Medulla oblongata (tissue), 1 donor: ENCODE data around the gene PPP1R37.
"Not testable (repeated sequence)": the region's sequence is repeated elsewhere in the genome, so short reads cannot be mapped to it uniquely, and the experiment has no call there.

ENCODE experiments used
- DNase-seq: peaks from one replicate; pipeline ENCODE4 v3.0.0-alpha.2; 2015; ENCODE audit errors: extremely low spot score

Gene PPP1R37

DNA sequence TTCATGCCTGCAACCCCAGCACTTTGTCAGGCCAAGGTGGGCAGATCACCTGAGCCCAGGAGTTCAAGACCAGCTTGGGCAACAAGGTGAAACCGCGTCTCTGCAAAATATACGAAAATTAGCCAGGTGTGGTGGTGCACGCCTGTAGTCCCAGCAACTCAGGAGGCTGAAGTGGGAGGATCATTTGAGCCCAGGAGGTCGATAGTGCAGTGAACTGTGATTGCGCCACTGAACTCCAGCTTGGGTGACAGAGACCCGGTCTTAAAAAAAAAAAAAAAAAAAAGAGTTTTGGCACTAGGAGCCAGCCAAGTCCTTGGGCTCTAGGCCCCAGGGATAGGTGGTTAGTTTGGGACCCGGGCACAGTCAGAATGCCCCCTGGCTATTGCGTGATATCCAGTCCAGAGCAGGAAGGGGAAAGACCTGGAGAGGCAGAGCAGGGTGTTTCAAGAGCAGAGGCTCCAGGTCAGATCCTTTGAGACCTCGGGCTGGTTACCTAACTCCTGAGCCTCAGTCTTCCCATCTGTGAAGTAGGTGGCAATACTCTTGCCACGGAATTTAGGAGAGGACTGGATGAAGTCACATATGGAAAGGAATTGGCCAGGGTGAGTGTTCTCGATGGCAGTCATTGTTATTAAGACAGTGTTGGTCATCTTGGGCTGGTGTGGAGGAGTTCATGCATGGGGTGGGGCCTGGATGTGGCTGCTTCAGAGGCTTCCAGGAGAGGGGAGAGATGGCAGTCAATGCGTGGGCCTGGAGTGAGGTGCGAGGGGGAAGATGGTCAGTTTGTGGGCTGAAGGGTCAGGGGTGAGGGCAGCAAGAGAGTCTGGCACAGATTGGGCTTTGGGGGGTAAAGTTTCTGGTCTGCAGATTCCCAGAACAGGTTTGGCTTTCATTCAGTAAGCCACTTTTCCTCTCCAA lies 2.8 kb downstream of the PPP1R37 start:
- DNase-seq = no peak

DNA sequence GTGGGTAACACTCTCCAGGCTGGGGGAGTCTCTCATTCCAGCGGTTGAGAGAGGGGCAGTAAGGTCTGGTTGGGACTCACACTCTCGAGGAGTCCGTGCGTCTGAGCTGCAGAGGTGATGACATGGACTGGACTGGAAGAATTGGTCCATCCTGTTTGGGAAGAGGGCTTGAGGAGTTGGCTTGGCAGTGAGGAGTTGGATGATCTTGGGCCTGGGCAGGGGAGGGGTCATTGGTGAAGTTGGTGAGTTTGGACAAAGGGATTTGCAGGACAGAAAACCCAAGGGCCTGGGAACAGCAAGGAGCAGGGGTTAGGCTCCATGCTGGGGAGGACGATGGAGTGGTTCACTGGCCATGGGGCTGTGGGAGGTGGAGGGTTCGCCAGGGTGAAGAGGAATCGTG lies 3.7 kb downstream of the PPP1R37 start:
- no peak for DNase-seq

DNA sequence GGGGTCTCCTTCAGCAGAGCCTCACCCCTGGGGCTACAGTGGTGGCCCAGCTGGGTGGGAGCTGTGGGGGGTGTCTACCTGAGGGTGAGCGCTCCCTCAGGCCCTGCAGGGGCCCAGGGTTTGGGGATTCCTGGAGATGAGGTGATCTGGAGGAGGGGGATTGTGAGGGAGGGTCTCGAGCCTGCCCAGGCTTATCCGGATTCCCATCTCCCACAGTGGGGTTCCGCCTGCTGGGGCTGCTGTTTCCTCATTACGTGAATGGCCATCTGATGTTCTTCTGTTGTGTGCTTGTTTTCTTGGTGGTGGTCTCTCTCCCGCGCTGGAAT lies 4.4 kb downstream of the PPP1R37 start:
- no peak for DNase-seq

DNA sequence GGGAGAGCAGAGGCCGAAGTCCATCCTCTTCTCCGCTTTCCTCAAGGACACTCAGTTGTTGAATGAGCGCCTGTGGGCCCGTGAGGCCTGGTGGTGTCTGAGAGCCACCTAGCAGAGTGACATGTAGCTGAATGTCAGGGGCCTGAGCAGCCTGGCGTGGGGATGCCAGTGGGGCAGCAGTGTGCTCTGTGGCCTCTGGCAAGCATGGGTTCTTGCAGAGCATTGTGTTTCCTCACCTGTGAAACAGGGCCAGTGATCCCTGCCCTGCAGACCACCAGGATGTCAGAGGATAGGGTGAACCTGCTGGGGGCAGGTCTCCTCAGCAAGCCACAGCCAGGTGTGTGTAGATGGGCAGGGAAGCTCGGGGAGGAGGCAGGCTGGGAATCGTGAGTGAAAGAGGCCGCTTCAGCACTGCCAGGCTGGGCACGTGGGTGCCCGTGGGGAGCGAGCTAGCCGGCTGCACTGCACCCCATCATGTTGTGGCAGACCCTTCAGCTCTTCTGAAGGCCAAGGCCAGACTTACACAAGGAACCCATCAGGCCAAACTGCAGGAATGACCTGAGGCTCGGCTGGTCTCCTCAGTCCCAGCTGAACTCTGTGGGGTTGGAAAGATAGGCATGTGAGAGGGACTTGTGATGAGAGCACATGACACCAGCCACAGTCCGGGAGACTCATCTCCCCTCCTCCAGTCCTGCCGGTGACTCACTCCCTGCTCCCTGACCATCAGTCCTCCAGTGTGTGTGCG lies 5.0 kb downstream of the PPP1R37 start:
- DNase-seq = peak; percentile 85

DNA sequence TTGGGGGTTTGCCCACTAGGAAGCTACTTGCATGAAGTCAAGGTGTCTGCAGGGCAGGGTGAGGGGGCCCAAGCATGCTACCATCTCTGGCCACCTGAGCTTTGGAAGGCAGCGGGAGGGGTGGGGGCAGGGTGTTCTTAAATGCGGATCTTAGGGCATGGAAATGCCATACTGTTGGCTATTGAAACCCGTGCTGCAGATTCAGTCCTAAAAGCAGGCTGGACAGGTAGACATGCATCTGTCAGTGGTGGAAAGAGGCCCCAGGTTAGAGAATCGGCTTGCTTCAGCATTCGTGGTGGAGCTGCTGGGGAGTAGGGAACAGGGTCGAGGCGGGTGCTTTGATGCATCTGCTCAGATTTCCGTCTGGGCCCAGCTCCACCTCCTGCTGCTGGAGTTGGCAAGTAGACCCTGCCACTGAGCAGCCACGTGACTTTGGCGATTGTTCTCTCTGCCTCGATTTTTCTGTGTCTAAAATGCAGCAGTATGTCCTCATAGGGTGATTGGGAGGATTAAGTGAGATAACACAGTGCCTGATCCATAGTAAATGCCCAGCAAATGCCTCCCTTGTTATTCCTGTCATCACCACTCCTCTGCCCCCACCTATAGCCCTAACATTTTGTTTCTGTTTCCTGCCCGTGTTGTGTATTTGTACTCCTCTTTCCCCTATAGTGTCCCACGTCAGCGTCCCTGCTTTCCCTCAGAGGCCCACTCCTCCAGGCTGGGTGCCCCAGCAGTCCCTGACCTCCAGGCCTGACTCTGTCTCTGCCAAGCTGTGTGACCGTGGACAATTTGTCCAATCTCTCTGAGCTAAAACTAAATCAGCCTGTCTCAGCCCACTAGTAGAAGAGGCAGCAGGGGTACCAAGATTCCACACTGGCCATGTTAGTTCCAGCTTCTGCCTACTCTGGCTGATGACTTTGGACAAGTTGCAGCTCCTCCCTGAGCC lies 5.8 kb downstream of the PPP1R37 start:
- DNase-seq = peak; percentile 88

DNA sequence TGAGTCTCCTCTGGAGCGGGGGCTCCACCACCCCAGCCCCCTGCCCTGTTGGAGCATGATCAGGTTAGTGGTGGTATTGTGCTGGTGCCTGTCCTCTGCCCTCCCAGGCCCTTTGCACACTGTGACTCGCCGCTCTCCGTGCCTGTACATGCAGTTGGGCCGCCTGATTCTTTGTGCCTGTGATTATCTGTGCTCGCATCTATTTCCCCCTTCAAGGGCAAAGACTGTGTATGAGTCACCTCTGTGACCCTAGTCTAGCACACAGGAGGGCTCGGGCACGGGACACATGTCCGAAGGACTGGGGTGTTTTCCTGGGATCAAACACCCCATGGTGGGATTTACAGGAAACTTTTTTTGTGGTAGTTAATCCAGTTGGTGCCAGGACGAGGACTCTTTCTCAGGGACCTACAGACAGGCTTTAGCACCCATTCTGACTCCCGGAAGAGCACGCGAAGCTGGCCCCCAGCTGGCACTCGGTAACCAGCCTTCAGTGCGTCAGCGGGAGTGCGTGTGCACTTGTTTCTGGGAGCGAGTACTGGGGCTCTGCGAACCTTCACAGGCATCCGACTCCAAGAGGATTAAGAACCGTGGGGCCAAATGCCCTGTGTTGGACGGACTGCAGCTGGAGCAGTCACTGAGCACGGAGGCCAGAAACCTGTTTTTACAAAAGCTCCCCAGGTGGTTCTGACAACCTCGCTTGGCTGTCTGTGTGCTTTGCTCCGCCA lies 6.7 kb downstream of the PPP1R37 start:
- peak; percentile 51 for DNase-seq

DNA sequence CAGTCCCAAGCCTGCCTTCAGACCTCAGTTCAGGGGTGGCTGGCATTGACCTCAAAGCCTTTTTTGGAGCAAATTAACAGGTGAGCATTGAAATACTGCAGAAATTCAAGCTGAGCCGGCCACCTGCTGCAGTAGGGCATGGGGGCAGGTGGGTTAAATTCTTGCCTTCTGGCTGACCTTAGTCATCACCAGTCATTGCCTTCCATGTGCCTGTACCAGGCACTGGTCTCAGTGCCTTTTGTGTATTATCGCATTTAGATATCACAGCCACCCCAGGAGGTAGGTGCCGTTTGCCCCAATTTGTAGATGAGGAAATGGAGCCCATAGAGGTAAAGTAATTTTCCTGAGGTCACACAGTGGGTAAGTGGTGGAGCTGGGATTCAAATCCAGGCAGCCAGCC lies 7.2 kb downstream of the PPP1R37 start:
- no peak for DNase-seq

DNA sequence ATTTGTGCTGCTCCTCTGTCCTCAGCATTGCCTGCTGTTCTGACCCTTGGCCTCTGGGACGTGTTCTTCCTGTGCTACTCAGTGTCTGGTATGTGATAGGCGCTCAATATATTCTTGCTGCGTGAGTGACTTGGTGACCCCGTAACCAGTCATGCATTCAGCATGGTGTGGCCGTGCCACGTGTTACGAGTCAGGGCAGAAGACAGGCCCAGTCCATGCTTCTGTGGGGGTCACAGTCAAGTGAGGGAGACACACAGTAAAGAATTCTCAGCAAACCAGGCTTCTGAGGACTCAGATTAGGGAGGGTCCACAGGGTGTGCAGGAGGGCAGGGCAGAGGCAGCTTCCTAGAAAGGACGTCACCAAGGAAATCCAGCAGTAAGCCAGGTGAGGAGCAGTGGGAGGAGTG lies 7.9 kb downstream of the PPP1R37 start:
- DNase-seq = no peak

DNA sequence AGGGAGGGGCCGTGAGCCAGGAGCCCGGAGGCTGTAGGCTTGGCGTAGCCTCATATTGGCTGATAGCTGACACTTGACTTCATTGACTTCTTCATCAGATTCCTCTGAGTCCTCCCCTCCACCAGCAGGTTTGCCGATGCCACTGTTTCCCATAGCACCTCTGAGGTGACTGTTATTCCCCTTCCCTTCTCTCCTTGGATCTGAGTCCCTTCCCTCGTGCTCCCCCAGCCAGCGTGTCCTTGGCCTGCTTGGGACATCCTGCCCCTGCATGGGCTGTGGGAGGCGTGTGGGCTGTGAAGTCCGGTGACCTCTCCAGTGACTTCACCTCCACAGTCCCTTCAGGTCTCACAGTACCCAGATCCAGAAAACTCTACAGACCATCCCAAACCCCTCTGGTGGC lies 8.8 kb downstream of the PPP1R37 start:
- DNase-seq = no peak

DNA sequence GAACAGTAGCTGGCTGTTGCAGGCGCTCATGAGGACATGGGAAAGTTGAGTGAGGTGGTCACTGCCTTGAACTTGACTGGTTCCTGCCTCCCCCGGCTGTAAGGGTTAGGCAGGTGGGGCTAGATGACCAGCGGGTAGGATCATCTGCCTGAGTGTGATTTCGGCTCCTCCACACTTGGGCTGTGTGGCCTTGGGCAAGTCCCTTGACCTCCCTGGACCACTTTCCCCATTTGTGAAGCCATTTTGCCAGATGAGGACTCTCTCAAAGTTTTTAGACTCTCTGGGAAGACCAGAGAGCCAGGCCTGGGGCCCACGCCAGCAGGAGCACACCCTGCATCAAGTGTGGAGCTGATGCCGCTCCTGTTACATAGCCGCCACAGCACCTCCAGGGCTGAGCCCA lies 9.5 kb downstream of the PPP1R37 start:
- DNase-seq = no peak

DNA sequence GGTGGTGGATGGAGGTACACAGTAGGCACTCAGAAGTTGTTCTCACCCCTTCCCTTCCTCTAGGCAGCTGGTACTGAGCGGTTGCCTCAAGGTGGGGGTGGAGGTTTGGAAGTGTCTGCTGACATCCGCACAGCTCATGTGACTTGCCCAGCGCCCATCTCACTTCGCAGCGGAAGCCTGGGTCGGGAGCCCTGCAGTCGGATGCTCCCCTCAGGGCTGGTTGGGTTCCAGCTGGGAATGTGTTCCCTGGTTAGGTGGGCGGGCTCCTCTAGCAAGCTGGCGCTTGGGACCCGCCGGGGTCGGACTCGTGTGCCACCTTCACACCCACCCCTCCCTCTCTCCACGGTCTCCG lies 10.2 kb downstream of the PPP1R37 start:
- no peak for DNase-seq

DNA sequence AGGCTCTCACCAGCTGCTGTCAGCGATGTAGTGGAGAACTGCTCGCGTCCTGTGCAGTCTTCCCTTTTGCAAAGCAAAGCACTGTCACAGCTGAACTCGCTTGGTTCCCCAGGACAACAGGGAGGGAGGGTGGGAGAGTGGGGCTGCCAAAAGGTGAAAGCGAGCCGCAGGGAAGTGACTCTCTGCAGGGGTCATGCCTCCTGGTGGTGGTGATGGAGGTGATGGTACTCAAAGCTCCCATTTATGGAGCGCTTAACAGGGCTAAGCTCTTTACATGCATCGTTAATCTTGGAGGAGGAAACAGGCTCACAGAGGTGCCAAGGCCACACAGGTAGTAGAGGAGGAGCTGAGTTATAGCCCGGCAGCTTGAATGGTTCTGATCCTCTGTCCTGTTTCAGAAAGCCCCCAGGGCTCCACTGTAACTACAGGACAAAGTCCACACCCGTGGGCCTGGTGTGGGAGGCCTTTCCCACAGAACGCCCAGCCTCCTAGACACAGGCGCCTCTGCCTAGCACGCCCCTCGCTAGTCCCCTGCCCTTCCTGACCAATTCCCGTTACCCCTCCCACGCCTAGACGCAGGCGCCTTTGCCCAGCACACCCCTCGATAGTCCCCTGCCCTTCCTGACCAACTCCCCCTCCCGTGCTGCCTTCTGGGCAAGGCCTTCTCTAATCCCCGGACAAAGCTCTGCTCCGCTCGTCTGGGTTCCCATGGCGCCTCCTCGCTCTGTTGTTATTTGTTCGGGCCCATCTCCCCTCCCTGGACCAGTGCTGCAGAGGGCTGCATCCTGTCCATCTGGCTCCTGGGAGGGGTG lies 10.7 kb downstream of the PPP1R37 start:
- DNase-seq = no peak

DNA sequence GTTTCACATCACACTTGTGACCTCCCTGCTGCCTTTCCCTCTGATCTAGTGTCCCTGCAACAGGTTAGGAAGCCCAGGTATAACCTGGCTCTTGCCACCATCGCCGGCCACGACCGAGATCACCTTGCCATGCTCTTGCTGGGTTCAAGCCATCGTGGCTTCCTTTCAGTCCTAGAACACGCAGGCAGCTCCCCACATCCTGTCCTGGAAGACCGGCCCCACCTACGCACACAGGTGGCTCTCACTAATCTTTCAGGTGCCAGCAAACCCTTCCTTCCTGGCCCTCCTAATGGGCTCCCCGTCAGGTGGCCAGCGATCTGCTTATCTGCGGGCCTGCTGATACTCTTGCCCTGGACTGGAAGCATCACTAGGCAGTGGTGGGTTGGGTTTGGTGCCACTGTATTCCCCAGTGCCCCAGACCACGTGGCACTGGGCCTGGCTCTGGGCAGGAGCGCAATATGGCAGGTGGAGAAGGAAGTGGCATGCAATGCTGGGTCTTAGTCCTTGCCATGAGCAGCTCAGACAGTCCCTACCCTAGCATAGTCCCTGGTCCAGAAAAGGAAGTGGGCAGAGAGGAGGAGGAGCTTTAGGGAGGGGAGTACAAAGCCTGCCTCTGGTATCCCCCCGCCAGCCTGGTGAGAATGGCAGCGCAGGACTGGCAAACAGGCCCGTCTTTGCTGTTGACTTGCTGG lies 11.8 kb downstream of the PPP1R37 start:
- no peak for DNase-seq

DNA sequence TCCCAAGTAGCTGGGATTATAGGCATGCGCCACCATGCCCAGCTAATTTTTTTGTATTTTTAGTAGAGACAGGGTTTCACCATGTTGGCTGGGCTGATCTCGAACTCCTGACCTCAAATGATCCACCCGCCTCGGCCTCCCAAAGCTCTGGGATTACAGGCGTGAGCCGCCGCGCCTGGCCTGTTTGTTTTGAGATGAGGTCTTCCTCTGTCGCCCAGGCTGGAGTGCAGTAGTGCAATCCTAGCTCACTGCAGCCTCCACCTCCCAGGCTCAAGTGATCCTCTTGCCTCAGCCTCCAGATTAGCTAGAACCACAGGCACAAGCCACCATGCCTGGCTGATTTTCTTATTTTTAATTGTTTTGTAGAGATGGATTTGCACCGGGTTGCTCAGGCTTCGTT lies 13.4 kb downstream of the PPP1R37 start:
- DNase-seq = not testable (repeated sequence)

DNA sequence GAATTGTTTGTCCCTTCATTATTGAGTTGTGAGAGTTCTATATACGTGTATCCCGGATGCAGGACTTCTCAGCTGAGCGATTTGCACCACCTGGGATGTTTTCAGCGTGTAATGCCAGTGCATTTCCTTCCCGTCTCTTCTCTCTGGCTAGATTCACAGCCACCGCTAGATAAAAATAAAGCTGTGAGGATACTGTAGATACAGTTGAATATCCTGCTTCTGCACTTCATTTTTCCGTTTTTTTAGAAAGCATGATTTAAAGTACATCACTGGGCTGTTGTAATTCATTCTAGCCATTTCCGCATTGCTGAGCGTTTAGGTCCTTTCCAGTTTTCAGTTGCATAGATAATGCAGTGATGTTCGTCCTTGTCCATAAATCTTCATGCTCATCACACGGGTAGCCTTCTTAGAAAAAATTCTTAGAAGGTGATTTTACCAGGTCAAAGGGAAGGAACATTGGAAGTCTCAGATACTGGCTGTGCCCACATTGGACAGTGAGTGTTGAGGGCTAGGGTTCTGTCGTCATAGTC lies 14.7 kb downstream of the PPP1R37 start:
- DNase-seq = no peak

DNA sequence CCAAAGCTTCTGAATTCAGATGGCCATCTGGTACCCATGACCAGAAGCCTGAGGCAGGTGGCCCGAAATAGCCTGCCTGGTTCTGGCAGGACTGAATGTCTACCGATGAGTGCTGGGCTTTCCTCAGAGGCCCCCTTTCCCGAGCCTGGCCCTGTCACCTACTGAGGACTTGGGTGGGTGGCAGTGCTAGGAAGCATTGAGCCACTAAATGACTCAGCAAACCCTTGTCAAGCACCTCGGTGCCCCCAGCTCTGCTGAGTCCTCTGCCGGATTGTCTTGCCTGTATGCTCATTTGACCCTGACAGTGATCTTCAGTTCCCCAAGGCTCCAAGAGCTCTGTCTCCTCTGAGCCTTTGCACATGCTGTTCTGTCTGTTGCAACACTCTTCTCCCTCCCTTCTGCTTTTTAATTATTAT lies 17.9 kb downstream of the PPP1R37 start:
- no peak for DNase-seq

DNA sequence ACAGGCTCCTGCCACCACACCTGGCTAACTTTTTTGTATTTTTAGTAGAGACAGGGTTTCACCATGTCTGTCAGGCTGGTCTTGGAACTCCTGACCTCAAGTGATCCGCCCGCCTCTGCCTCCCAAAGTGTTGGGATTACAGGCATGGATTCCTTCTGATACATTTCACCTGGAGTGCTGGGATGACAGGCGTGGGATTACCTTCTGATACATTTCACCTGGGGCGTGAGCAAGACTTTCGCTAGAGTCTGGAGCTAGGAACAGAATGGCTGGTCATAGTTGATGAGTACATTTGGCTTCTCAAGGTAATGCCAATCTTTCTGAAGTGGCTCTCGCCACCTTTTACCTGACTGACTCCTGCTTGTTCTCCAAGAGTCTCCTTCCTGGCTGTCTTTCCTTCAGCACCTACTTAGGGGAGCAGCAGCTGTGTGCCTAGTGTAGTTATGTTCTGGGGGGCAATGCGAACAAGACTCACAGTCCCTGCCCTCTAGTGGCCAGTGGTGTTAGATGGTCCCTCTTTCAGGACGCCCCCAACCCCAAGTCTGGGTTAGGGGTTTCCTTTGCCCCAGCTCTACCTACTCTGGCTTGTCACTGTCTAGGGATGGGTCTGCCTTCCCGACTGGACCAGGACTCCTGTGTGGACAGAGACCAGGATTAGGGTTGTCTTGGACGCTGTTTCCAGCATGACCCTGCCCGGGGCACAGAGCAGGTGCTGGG lies 19.3 kb downstream of the PPP1R37 start:
- DNase-seq = no peak

DNA sequence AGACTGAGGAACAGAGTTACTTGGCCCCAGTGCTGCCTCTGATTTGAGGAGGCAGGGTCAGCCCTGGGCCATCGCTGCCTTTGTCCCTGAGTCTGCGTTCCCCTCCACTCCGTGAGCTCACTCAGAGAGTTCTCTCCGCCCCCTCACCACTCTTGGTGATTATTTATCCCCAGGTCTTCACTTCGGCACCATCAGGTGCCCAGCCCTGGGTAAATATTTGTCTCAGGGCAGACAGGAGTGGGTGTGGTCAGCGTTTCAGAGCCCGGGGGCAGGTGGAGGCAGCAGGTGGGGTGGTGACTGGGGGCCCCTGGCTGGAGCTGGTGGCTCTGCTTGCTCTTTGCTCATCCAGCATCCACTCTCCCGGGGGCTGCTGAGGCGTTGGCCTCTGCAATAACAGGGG lies 20.6 kb downstream of the PPP1R37 start:
- DNase-seq = no peak

DNA sequence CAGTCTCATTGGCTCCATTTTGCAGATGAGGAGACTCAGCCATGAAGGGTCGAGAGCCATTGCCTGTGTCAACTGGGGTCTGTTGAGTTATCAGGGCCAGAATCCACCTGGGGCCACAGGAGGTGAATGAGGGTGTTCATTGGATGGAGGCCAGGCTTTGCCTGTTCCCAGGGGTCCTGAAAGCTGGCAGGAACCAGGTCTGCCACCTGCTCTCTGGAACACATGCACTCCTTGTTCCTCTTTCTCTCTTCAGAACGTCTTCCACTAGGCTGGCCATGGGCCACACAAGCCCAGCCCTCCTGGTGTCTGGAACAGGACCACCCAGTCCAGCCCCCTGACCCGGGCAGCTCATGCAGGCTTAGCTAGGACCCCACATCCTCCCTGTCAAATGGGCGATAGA lies 21.1 kb downstream of the PPP1R37 start:
- no peak for DNase-seq
